HG03342 (cell line): ENCODE results near the gene SNX32.
"Not testable (repeated sequence)": the region's sequence is repeated elsewhere in the genome, so short reads cannot be mapped to it uniquely, and the experiment has no call there.

Source experiments
- ATAC-seq: cut with Tn5 transposase; IDR thresholded peaks from one replicate; pipeline ENCODE4 v1.9.1; 2021; ENCODE audit warnings: mild to moderate bottlenecking, moderate library complexity; ENCODE audit not compliant: unreplicated experiment

Gene SNX32

DNA sequence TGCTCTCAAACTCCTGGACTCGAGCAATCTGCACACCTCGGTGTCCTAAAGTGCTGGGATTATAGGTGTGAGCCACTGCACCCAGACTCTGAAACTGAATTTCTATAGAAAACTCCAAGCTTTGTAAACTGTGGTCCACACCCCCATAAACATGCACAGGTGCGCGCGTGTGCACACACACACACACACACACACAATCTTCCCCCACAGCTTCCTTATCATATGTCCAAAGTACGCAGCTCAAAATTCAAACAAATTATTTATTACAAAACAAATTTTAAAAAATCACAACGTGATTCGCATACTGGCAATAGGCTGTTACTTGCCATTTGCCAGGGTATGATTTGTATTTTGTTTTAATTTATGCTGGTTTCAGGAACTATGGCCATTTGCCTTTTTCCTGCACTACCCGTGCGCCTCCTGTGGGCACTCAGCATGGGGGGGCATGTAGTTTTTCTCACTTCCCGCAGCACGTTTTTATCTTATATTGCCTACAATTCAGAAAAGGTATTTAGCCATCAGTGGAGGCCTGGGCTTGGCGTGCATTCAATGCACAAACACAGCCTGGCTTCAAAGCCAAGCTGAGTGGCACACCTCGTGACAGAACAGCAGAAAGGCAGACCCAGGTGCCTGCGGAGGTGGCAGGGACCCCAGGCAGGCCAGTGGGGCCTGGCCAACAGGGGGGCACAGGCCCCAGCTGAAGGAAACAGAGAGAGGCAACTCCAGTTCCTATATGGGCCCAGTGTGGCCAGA, 10.8 kb upstream of the SNX32 start:
- no peak for ATAC-seq

DNA sequence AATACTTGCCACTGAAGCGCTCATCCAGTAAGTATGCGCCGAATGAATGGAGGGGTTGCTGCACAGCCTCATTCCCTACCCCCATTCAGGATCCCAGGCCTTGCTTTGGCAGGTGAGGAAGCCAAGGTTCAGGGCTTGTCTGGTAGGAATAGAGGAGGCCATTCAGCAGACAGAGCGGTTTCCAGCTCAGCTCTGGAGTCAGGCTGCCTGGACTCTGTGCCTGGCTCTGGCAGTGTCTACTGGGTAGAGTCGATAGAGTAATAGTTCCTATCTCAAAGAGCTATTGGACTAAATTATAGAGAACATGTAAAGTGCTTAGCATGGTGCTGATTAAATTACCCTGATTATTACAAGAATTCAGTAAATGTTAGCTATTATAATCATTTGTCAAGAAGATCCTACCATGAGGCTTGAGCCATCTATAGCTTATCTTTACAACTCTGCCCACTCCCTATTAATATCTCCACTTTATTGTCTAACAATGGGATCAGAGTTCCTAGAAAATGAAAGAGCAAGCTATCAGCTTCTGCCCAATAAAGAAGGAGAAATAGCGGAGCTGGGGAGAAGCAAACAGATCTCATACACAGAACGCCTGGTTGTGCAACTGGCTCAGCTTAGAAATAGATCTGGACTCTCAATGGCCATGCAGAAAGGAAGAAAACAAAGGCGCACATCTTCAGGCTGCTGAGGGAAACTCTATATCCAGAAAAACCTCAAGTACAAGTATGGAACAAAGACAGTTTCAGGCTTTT, 6.6 kb upstream of the SNX32 start:
- ATAC-seq, result no peak

DNA sequence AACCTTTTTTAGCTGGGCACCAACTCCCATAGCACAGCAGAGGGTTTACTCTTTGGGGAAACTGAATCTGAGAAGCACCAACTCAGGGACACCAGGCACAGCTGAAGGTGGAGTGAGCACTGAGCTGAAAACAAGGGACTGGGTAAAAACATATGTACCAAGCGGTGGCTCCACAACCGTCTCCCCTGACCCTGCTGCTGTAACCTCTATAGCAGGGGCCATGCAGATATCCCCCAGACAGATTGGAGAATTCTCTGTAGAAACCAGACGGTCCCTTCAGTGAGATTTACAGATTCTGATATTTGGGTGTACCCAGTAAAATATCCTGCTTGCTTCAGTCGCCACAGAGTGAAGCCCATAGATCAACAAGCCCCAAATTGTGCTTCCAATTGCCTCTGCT, 4.3 kb upstream of the SNX32 start:
- ATAC-seq, result no peak

DNA sequence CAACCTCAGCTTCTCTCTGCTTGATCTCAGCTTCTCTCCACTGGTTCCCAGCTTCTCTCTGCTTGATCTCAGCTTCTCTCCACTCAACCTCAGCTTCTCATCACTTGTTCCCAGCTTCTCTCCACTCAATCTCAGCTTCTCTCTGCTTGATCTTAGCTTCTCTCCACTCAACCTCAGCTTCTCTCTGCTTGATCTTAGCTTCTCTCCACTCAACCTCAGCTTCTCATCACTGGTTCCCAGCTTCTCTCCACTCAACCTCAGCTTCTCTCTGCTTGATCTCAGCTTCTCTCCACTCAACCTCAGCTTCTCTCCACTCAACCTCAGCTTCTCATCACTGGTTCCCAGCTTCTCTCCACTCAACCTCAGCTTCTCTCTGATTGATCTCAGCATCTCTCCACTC, 1.5 kb upstream of the SNX32 start:
- ATAC-seq, result not testable (repeated sequence)

DNA sequence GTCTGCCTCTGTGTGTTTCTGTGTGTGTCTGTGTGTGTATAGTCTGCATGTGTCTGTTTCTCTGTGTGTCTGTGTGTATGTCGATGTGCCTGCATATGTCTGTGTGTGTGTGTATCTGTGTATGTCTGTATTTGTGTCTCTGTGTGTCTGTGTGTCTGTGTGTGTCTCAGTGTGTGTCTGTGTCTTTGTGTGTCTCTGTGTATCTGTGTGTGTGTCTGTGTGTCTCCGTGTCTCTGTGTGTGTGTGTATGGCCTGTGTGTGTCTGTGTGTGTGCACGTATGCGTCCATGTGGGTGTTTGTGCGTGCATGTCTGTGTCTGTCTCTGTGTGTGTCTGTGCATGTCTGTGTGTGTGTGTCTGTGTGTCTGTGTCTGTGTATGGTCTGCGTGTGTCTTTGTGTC, 439 bp downstream of the SNX32 start:
- ATAC-seq, result no peak

DNA sequence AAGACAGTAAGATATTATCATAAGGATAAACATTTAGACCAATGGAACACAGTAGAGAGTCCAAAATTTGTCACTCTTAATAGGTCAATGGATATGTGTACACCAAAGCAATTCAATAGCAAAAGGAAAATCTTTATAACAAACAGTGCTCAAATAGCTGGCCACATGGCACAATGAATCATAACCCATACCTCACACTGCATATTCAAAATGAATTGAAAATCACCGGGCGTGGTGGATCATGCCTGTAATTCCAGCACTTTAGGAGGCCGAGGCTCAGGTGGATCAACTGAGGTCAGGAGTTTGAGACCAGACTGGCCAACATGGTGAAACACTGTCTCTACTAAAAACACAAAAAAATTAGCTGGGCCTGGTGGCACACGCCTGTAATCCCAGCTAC, 8.4 kb downstream of the SNX32 start:
- no peak for ATAC-seq

DNA sequence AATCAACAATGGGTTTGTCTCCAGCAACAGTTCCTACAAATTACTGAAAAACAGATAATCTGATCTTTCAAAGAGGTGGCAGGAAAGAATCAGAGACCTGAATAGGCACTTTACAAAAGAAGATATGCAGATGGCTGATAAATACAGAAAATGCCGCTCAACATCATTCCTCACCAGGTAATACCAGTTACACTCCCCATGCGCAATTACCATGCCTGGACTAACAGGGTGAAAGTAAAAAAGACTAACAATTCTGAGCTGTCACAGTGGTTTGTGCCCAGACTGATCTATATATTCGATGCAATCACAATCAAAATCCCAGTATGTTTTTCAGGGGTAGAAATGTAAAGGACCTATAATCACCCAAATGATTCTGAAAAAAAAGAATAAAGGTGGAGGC, 10.0 kb downstream of the SNX32 start:
- no peak for ATAC-seq

DNA sequence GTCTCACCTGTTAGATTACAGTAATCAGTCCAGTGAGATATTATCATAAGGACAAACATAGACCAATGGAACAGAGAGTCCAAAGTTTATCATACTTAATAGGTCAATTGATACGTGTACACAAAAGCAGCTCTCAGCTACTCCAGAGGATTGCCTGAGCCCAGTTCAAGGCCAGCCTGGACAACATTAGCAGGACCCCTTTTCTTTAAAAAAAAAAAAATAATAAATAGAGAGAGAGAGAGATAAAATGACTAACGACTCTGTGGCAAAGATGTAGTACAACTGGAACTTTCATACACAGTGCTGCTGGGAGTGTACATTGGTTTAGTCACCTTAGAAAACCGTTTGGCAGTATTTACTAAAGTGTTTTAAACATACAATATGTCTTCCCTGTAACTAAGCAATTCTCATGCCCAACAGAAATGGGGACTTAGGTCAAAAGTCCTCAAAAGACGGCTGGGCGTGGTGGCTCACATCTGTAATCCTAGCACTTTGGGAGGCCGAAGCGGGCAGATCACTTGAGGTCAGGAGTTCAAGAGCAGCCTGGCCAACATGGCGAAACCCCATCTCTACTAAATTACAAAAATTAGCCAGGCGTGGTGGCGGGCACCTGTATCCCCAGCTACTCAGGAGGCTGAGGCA, 10.6 kb downstream of the SNX32 start:
- ATAC-seq, result no peak

DNA sequence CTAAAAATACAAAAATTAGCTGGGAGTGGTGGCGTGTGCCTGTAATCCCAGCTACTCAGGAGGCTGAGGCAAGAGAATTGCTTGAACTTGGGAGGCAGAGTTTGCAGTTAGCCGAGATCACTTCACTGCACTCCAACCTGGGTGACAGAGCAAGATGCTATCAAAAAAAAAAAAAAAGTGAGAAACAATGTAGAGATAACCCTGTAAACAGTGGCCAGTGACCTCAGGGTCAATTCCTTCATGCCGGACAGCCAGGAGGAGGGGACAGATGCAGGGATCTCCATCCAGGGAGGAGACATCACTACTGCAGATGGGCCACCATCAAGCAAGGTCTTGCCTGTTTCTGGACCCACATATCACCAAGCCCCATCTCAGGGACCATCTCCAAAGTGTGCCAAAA, 14.0 kb downstream of the SNX32 start:
- ATAC-seq, result no peak

DNA sequence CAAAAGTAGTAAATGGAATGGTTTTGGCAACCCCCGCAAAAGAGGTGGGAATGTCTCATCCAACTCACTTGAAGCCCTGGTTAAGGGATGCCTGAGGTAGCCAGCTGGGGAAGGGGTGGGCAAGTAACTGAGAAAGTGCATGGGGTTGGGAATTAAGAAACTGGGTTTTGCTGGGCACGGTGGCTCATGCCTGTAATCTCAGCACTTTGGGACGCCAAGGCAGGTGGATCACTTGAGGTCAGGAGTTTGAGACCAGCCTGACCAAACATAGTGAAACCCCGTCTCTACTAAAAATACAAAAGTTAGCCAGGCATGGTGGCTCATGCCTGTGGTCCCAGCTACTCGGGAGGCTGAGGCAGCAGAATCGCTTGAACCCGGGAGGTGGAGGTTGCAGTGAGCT, 14.9 kb downstream of the SNX32 start:
- ATAC-seq, result not testable (repeated sequence)

DNA sequence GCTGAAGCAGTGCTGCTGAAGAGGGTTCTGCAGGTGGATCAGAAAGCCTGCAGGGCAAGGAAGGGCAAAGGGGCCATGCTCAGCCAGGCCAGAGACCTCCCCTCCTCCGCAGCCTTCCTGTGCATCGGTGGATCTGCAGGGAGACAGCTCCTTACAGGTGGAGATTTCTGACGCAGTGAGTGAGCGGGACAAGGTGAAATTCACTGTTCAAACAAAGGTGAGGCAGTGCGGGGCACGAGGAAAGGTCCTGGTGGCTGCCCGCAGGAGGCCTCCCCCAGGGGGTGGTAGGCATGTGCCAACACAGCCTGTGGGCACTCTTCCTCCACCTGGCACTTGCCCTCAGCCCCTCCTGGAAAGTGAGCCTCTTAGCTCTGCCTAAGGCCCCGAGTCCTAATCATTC, 15.6 kb downstream of the SNX32 start:
- ATAC-seq, result no peak

DNA sequence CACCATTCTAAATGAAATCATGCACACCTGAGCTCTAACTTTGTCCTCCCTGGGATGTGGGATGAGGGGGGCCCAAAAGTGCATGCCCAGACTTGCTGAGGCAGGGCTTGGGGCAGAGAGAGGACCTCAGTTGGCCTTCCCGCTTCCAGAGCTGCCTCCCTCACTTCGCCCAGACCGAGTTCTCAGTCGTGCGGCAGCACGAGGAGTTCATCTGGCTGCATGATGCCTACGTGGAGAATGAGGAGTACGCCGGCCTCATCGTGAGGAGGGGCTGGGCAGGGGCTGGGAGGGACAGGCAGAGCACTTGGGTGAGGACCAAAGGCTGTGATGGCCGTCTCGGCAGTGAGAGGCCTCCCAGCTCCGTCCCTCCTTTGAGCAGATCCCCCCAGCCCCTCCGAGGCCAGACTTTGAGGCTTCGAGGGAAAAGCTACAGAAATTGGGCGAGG, 16.0 kb downstream of the SNX32 start:
- ATAC-seq, result no peak

DNA sequence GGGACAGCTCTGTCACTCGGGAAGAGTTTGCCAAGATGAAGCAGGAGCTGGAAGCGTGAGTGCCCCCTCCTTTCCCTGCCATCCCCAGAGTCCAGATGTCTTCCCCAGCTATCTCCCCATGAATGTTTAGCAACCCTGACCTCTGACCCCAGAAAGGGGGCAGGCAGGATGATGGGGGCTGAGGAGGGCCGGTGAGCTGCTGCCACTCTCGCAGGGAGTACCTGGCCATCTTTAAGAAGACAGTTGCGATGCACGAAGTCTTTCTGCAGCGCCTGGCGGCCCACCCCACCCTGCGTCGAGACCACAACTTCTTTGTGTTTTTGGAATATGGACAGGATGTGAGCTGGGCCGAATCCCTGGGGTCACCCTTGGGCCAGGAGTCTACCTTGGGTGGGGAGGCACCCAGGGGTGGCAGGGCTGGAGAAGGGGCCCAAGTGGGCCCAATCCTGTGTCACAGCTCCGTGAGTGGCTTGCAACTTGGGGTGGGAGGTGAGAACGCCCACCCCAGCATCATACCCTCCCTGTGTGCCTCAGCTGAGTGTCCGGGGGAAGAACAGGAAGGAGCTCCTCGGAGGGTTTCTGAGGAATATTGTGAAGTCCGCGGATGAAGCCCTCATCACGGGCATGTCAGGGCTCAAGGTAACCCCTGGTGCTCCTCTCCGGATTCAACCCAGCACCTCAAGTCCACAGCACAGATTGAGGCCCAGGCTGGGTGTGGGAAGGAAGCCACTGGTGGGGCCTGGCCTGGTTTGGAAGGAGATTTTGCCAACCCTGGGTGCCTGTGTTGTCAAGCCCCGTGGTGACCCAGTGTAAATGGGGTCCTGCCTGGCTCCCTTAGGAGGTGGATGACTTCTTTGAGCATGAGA, 16.7 kb downstream of the SNX32 start:
- no peak for ATAC-seq

DNA sequence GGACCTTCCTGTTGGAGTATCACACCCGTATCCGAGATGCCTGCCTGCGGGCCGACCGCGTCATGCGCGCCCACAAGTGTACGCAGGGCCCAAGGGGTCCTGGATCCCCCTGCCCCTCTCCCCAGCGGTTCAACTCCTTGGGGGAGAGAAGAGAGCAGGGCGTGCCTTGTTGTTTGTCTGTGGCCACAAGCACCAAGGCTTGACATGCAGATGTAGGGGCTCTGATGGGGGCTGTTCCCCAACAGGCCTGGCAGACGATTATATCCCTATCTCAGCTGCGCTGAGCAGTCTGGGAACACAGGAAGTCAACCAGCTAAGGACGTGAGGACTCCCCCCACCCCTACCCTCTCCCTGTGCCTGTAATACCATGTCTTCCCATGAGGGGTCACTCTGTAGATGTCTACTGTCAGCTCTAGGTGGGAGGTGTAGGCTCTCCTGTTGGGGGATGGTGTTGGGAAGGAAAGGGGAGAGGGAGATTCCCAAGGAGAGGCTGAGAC, 17.4 kb downstream of the SNX32 start:
- no peak for ATAC-seq

DNA sequence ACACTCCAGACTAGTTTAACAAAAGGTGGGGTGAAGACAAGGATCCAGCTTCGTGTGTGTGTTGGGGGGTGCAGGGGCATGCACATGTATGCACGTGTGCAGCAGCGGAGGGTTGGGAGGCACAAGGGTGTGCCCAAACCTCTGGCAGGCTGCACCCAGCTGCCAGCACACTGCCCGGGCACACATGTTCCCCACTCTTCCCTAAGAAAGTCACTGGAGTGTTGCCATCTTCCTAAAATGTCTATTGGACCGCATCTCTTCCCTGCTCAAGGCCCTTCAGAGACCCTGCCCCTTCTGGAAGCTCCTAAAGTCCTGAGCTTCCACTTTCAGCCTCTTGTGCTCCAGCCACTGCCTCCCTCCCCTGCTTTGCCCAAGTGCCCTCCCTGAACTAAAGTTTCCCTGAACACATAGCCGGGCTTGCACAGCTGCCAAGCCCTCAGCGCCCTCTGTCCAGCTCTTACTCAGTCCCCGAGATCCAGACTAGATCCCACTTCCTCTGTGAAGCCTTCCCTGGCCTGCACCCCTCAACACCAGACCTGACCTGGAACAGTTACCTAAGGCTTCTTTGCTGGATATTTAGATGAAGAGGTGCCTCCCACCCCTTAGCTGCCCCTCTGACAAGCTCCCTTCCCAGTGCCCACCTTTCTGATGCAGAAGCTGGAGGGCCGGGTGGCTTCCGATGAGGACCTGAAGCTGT, 18.2 kb downstream of the SNX32 start:
- no peak for ATAC-seq

DNA sequence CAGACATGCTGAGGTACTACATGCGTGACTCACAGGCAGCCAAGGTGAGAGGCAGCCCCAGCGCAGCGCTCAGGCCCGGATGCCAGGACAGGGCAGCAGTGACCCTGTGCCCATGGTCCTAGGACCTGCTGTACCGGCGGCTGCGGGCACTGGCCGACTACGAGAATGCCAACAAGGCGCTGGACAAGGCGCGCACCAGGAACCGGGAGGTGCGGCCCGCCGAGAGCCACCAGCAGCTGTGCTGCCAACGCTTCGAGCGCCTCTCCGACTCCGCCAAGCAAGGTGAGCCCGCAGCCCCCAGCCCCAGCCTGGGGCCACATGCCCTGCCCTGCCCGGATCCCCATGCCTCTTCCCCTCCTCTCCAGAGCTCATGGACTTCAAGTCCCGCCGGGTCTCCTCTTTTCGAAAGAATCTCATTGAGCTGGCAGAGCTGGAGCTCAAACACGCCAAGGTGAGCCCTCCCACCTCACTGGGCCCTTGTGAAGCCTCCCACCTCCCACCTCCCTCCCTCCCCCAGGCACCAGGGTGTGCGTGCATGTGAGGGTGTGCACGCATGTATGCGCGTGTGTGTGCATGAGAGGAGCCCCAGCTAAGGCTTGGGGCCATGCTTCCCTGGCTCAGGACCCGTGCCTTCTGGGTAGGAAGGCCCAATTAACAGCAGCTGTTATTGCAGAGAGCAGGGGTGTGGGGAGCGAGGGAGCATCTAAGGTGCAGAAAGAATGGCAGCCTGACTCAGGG, 18.9 kb downstream of the SNX32 start:
- no peak for ATAC-seq

DNA sequence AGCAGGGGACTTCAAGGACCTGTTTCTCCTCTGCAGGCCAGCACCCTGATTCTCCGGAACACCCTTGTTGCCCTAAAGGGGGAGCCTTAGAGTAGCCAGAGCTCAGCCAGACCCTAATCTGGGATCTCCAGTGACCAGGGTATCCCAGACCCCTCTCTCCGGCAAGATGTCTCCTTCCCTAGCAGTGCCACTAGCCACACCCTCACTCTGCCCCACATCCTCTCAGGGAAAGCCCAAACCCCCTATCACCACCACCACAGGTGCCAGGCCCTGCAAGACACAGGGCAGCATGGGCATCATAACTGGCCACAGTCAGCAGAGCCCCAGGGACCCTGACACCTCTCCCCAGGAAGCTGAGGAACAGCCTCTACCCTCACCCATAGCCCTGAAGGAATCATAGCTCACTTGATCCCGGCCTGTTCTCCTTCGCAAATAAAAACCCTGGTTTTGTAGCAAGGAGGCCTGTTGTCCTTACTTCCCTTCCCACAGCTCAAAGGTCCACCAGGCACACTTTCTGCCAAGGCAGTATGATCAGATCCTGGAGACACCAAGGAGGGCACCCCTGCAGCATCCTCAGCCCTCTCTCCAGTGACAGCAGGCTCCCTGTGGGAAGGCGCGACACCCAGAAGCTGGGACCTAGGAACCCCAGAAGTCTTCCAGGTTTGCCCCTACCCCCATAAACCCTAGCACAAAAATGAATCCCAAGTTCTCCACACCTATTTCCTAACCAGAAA, 19.6 kb downstream of the SNX32 start:
- ATAC-seq, result no peak

DNA sequence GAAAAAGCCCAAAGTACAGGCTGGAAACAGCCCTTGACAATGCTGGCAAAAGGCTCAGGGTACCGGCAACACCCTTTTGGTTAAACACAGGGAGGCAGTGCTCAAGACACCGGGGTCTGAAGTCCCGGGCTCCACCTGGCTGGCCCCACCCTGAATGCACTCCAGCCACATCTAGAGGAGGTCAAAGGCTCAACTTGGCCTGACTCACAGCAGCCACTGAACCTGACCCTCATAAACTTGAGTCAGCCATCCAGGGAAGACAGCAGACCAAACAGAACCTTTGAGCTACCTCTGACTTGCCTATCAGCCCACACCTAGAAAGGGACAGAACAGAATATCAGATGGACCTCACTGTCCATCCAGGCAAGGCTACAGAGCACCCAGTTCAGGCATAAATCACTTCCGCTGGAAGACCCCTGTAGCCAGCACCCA, 20.4 kb downstream of the SNX32 start:
- ATAC-seq, result no peak
